GM23338 (cell line): ENCODE results near the gene ITPR2. TPM values are rescaled to one million over a fixed set of nuclear protein-coding genes. Genes with fewer than 3 reads are reported as not detected.
A peak's percentile ranks its signal among the peaks of the same experiment; 100 is the strongest.

Source experiments
- ATAC-seq: fragments of 200-7000 bp; cut with Tn5 transposase; 3 replicates; pipeline ENCODE4 v1.9.1; 2020
- DNase-seq: peaks from one replicate; pipeline ENCODE4 v3.0.0-alpha.2; 2015; ENCODE audit warnings: low spot score
- H2AFZ ChIP-seq: fragments of 200-600 bp; sonication (generic); 2 replicates; pipeline ENCODE4 v1.8.0; 2016; ENCODE audit warnings: antibody characterized with exemption, mild to moderate bottlenecking, moderate library complexity
- H3F3A ChIP-seq: fragments of 200-600 bp; sonication (generic); replicated peaks from 2 replicates; pipeline ENCODE4 v1.8.0; 2017; ENCODE audit warnings: antibody characterized with exemption, mixed run types, low read depth
- H3K27ac ChIP-seq: fragments of 200-600 bp; sonication (generic); 2 replicates; pipeline ENCODE4 v1.6.1; 2016; ENCODE audit warnings: low read depth
- H3K27me3 ChIP-seq: fragments of 200-600 bp; sonication (generic); 2 replicates; pipeline ENCODE4 v1.8.0; 2016; ENCODE audit warnings: mild to moderate bottlenecking, mixed run types, moderate library complexity; ENCODE audit not compliant: insufficient read depth
- H3K36me3 ChIP-seq: fragments of 200-600 bp; sonication (generic); 2 replicates; pipeline ENCODE4 v1.8.0; 2016; ENCODE audit warnings: mild to moderate bottlenecking; ENCODE audit not compliant: insufficient read depth
- H3K4me1 ChIP-seq: fragments of 200-600 bp; sonication (generic); 2 replicates; pipeline ENCODE4 v1.8.0; 2016; ENCODE audit warnings: mild to moderate bottlenecking, moderate library complexity; ENCODE audit not compliant: insufficient read depth
- H3K4me2 ChIP-seq: fragments of 200-600 bp; sonication (generic); 2 replicates; pipeline ENCODE4 v1.7.1; 2017; ENCODE audit warnings: mixed run types
- H3K4me3 ChIP-seq: fragments of 200-600 bp; sonication (generic); 2 replicates; pipeline ENCODE4 v1.6.1; 2016; ENCODE audit warnings: mixed run types
- H3K79me2 ChIP-seq: fragments of 200-600 bp; sonication (generic); replicated peaks from 2 replicates; pipeline ENCODE4 v1.8.0; 2017; ENCODE audit warnings: mild to moderate bottlenecking; ENCODE audit not compliant: insufficient read depth
- H3K9me2 ChIP-seq: fragments of 200-600 bp; sonication (generic); 2 replicates; pipeline ENCODE4 v1.8.0; 2017; ENCODE audit not compliant: insufficient read depth
- H4K20me1 ChIP-seq: fragments of 200-600 bp; sonication (generic); replicated peaks from 2 replicates; pipeline ENCODE4 v1.8.0; 2017; ENCODE audit warnings: mild to moderate bottlenecking; ENCODE audit not compliant: insufficient read depth
- H3K27ac Mint-ChIP-seq: 2 replicates; pipeline ENCODE4 v1.8.0; 2020; ENCODE audit warnings: inconsistent platforms, mild to moderate bottlenecking, moderate library complexity, mixed read lengths
- H3K27me3 Mint-ChIP-seq: 3 replicates; pipeline ENCODE4 v1.8.0; 2022; ENCODE audit warnings: low read depth, mild to moderate bottlenecking, moderate library complexity, mixed read lengths, inconsistent platforms; ENCODE audit not compliant: insufficient read depth, poor library complexity
- H3K36me3 Mint-ChIP-seq: 3 replicates; pipeline ENCODE4 v1.8.0; 2021; ENCODE audit warnings: low read depth, mild to moderate bottlenecking, inconsistent platforms, moderate library complexity, mixed read lengths
- H3K4me1 Mint-ChIP-seq: 3 replicates; pipeline ENCODE4 v1.8.0; 2020; ENCODE audit warnings: mild to moderate bottlenecking, inconsistent platforms, mixed read lengths
- H3K4me3 Mint-ChIP-seq: 3 replicates; pipeline ENCODE4 v1.8.0; 2021; ENCODE audit warnings: moderate library complexity, mild to moderate bottlenecking, inconsistent platforms, mixed read lengths
- H3K9me3 Mint-ChIP-seq: 3 replicates; pipeline ENCODE4 v1.8.0; 2020; ENCODE audit warnings: moderate library complexity, mild to moderate bottlenecking, inconsistent platforms, mixed read lengths
- EZH2 ChIP-seq: fragments of 200-600 bp; sonication (generic); IDR thresholded peaks from one replicate; pipeline ENCODE4 v1.8.0; 2017; ENCODE audit warnings: antibody characterized with exemption, mild to moderate bottlenecking, low read depth; ENCODE audit not compliant: unreplicated experiment
- NANOG ChIP-seq: IDR thresholded peaks from 2 replicates; pipeline ENCODE4 v1.6.1; 2016; ENCODE audit warnings: antibody characterized with exemption, borderline replicate concordance
- polyA plus RNA-seq: library from polyadenylated mRNA; unstranded; fragments of >200 nt; fragmentation: Nextera tagmentation; extraction: Ambion mirVana; gene quantifications from 2 replicates; pipeline ENCODE4 v1.2.1, GENCODE V29; 2016
- total RNA-seq: library from RNA; depleted of rRNA; stranded (reverse); fragments of >200 nt; shearing (Covaris generic); gene quantifications from 2 replicates; pipeline ENCODE4 v1.2.3, GENCODE V29; 2014
- TF ChIP-seq, protein P1 (sequence below): IDR thresholded peaks from 2 replicates; pipeline ENCODE4 v1.6.1; 2016; ENCODE audit warnings: antibody characterized with exemption
- TF ChIP-seq, protein P2 (sequence below): fragments of 250-450 bp; sonication (Bioruptor Pico); IDR thresholded peaks from 2 replicates; pipeline ENCODE4 v1.5.0; 2020; ENCODE audit warnings: mild to moderate bottlenecking, moderate library complexity

ITPR2 gene
- total and polyA plus RNA-seq, 2 experiments from 2014 or later = 44.5 to 65.2 TPM

DNA sequence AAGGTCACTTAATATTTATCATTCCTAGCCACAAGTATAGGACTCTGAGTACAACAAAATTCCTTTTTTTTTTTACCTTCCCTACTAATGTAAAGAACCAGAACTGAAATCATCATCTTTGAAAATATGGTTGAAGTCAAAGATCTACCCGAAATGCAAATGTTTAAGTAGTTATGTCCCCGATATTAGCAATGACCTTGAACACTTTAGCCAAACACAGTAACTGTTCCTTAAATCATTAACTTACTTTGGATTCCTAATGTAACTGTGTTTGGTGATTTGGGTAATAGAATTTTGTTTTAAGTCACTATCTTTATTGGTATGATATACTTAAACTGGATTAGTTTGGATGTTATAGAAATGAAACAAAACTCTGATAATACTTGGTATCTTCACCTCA is 14.4 kb downstream of the ITPR2 start:
- no peaks in the 10 kb centered on the region for H3F3A ChIP-seq

More for the DNA sequence above, 14.4 kb downstream of the ITPR2 start:
- DNase-seq (no peak), ATAC-seq (no peak)
- Histone ChIP-seq H4K20me1 (no peaks in the 10 kb centered on the region), H3K27ac (no peak overlapping the region), H3K4me1 (peaks cover 52% of the 10 kb centered on the region), H3K27me3 (no peaks in the 10 kb centered on the region), H3K4me2 (no peak overlapping the region), H2AFZ (no peak overlapping the region), H3K79me2 (peaks cover 85% of the 10 kb centered on the region), H3K4me3 (no peak overlapping the region), H3K9me2 (no peaks in the 10 kb centered on the region), H3K36me3 (no peaks in the 10 kb centered on the region)
- H3K27me3 Mint-ChIP-seq = peaks cover 2% of the 10 kb centered on the region
- H3K9me3 Mint-ChIP-seq = no peaks in the 10 kb centered on the region
- TF ChIP-seq NANOG (no peak), EZH2 (no peak)
- TF ChIP-seq, protein P1, sequence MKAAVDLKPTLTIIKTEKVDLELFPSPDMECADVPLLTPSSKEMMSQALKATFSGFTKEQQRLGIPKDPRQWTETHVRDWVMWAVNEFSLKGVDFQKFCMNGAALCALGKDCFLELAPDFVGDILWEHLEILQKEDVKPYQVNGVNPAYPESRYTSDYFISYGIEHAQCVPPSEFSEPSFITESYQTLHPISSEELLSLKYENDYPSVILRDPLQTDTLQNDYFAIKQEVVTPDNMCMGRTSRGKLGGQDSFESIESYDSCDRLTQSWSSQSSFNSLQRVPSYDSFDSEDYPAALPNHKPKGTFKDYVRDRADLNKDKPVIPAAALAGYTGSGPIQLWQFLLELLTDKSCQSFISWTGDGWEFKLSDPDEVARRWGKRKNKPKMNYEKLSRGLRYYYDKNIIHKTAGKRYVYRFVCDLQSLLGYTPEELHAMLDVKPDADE = no peak
- TF ChIP-seq, protein P2, sequence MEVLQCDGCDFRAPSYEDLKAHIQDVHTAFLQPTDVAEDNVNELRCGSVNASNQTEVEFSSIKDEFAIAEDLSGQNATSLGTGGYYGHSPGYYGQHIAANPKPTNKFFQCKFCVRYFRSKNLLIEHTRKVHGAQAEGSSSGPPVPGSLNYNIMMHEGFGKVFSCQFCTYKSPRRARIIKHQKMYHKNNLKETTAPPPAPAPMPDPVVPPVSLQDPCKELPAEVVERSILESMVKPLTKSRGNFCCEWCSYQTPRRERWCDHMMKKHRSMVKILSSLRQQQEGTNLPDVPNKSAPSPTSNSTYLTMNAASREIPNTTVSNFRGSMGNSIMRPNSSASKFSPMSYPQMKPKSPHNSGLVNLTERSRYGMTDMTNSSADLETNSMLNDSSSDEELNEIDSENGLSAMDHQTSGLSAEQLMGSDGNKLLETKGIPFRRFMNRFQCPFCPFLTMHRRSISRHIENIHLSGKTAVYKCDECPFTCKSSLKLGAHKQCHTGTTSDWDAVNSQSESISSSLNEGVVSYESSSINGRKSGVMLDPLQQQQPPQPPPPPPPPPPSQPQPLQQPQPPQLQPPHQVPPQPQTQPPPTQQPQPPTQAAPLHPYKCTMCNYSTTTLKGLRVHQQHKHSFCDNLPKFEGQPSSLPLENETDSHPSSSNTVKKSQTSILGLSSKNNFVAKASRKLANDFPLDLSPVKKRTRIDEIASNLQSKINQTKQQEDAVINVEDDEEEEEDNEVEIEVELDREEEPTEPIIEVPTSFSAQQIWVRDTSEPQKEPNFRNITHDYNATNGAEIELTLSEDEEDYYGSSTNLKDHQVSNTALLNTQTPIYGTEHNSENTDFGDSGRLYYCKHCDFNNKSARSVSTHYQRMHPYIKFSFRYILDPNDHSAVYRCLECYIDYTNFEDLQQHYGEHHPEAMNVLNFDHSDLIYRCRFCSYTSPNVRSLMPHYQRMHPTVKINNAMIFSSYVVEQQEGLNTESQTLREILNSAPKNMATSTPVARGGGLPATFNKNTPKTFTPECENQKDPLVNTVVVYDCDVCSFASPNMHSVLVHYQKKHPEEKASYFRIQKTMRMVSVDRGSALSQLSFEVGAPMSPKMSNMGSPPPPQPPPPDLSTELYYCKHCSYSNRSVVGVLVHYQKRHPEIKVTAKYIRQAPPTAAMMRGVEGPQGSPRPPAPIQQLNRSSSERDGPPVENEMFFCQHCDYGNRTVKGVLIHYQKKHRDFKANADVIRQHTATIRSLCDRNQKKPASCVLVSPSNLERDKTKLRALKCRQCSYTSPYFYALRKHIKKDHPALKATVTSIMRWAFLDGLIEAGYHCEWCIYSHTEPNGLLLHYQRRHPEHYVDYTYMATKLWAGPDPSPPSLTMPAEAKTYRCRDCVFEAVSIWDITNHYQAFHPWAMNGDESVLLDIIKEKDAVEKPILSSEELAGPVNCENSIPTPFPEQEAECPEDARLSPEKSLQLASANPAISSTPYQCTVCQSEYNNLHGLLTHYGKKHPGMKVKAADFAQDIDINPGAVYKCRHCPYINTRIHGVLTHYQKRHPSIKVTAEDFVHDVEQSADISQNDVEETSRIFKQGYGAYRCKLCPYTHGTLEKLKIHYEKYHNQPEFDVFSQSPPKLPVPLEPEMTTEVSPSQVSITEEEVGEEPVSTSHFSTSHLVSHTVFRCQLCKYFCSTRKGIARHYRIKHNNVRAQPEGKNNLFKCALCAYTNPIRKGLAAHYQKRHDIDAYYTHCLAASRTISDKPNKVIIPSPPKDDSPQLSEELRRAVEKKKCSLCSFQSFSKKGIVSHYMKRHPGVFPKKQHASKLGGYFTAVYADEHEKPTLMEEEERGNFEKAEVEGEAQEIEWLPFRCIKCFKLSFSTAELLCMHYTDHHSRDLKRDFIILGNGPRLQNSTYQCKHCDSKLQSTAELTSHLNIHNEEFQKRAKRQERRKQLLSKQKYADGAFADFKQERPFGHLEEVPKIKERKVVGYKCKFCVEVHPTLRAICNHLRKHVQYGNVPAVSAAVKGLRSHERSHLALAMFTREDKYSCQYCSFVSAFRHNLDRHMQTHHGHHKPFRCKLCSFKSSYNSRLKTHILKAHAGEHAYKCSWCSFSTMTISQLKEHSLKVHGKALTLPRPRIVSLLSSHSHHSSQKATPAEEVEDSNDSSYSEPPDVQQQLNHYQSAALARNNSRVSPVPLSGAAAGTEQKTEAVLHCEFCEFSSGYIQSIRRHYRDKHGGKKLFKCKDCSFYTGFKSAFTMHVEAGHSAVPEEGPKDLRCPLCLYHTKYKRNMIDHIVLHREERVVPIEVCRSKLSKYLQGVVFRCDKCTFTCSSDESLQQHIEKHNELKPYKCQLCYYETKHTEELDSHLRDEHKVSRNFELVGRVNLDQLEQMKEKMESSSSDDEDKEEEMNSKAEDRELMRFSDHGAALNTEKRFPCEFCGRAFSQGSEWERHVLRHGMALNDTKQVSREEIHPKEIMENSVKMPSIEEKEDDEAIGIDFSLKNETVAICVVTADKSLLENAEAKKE (CRISPR knock-in tag) = no peak
- 0 out of 2 replicates have a peak overlapping the region, but pooled peaks have one; percentile 5 for H3K27ac Mint-ChIP-seq
- H3K4me3 Mint-ChIP-seq = no peak overlapping the region
- H3K36me3 Mint-ChIP-seq = 0 out of 3 replicates have a peak, but pooled peaks cover 2% of the 10 kb centered on the region
- H3K4me1 Mint-ChIP-seq = peaks cover 30% of the 10 kb centered on the region
